Astrocyte (in vitro differentiated cells and primary cell): ENCODE results near the gene AMFR. TPM values are rescaled to one million over a fixed set of nuclear protein-coding genes. Genes with fewer than 3 reads are reported as not detected.

Source experiments
- DNase-seq: peaks from one replicate; pipeline ENCODE4 v3.0.0-alpha.2; 2010; ENCODE audit warnings: low read depth
- FAIRE-seq: peaks from 2 replicates; lab custom pipeline; 2011; peaks lifted over from hg19 to GRCh38; lab: Jason Lieb, UNC
- H2AFZ ChIP-seq: 2 replicates; pipeline ENCODE4 v1.6.0; 2012; ENCODE audit warnings: low read depth, low read length, inconsistent platforms
- H3K27ac ChIP-seq: 2 replicates; pipeline ENCODE4 v1.5.1; 2011; ENCODE audit warnings: low read depth, low read length, inconsistent platforms
- H3K27me3 ChIP-seq: 2 replicates; pipeline ENCODE4 v1.6.0; 2011; ENCODE audit warnings: low read length, inconsistent platforms; ENCODE audit not compliant: insufficient read depth
- H3K36me3 ChIP-seq: 2 replicates; pipeline ENCODE4 v1.5.1; 2011; ENCODE audit warnings: low read length, inconsistent platforms; ENCODE audit not compliant: insufficient read depth
- H3K4me1 ChIP-seq: 2 replicates; pipeline ENCODE4 v1.5.1; 2011; ENCODE audit warnings: low read length, inconsistent platforms; ENCODE audit not compliant: insufficient read depth
- H3K4me2 ChIP-seq: 2 replicates; pipeline ENCODE4 v1.6.0; 2012; ENCODE audit warnings: low read length, inconsistent platforms
- H3K4me3 ChIP-seq: 2 replicates; pipeline ENCODE4 v1.5.1; 2011; ENCODE audit warnings: low read depth, mild to moderate bottlenecking, low read length, inconsistent platforms; ENCODE audit not compliant: insufficient read depth
- H3K79me2 ChIP-seq: 2 replicates; pipeline ENCODE4 v1.6.0; 2012; ENCODE audit warnings: mild to moderate bottlenecking, low read length, inconsistent platforms; ENCODE audit not compliant: insufficient read depth
- H3K9ac ChIP-seq: 2 replicates; pipeline ENCODE4 v1.6.0; 2012; ENCODE audit warnings: mild to moderate bottlenecking, low read length, inconsistent platforms
- H3K9me3 ChIP-seq: 2 replicates; pipeline ENCODE4 v1.5.1; 2012; ENCODE audit warnings: low read depth, mild to moderate bottlenecking, low read length, inconsistent platforms; ENCODE audit not compliant: insufficient read depth
- H4K20me1 ChIP-seq: 2 replicates; pipeline ENCODE4 v1.6.0; 2012; ENCODE audit warnings: low read length, inconsistent platforms; ENCODE audit not compliant: insufficient read depth
- H3K27ac Mint-ChIP-seq: one replicate; pipeline ENCODE4 v1.8.0; 2021; ENCODE audit warnings: mild to moderate bottlenecking, mixed read lengths; ENCODE audit not compliant: unreplicated experiment
- H3K27me3 Mint-ChIP-seq: one replicate; pipeline ENCODE4 v1.8.0; 2021; ENCODE audit warnings: low read depth, mixed read lengths; ENCODE audit not compliant: unreplicated experiment
- H3K36me3 Mint-ChIP-seq: one replicate; pipeline ENCODE4 v1.8.0; 2021; ENCODE audit warnings: low read depth, mixed read lengths; ENCODE audit not compliant: unreplicated experiment
- H3K4me1 Mint-ChIP-seq: one replicate; pipeline ENCODE4 v1.8.0; 2021; ENCODE audit warnings: low read depth, mixed read lengths; ENCODE audit not compliant: unreplicated experiment
- H3K4me3 Mint-ChIP-seq: one replicate; pipeline ENCODE4 v1.8.0; 2021; ENCODE audit warnings: mild to moderate bottlenecking, moderate library complexity, mixed read lengths; ENCODE audit not compliant: unreplicated experiment
- H3K9me3 Mint-ChIP-seq: one replicate; pipeline ENCODE4 v1.8.0; 2021; ENCODE audit warnings: mild to moderate bottlenecking, mixed read lengths; ENCODE audit not compliant: unreplicated experiment
- EZH2 ChIP-seq: IDR thresholded peaks from 2 replicates; pipeline ENCODE4 v1.6.1; 2012; ENCODE audit warnings: mild to moderate bottlenecking, low read length, inconsistent platforms; ENCODE audit not compliant: insufficient read depth
- total RNA-seq: library from RNA; stranded (reverse); gene quantifications from 2 replicates; pipeline ENCODE4 v1.2.1, GENCODE V29; 2021
- TF ChIP-seq, protein P1 (sequence below): IDR thresholded peaks from 2 replicates; pipeline ENCODE4 v1.5.1; 2011; ENCODE audit warnings: low read depth, mild to moderate bottlenecking, inconsistent platforms, low read length, moderate library complexity; ENCODE audit not compliant: insufficient read depth

Gene AMFR
- total RNA-seq, 1 donor from 2014 or later: 86.2 TPM

GRCh38 chr16:56411123-56411522 lies 14.2 kb downstream of the AMFR start:
- H3K4me1 Mint-ChIP-seq: no peaks in the 10 kb centered on the region
- FAIRE-seq: no peak
- no peak for DNase-seq
- no peak for TF ChIP-seq EZH2
- TF ChIP-seq, protein P1, sequence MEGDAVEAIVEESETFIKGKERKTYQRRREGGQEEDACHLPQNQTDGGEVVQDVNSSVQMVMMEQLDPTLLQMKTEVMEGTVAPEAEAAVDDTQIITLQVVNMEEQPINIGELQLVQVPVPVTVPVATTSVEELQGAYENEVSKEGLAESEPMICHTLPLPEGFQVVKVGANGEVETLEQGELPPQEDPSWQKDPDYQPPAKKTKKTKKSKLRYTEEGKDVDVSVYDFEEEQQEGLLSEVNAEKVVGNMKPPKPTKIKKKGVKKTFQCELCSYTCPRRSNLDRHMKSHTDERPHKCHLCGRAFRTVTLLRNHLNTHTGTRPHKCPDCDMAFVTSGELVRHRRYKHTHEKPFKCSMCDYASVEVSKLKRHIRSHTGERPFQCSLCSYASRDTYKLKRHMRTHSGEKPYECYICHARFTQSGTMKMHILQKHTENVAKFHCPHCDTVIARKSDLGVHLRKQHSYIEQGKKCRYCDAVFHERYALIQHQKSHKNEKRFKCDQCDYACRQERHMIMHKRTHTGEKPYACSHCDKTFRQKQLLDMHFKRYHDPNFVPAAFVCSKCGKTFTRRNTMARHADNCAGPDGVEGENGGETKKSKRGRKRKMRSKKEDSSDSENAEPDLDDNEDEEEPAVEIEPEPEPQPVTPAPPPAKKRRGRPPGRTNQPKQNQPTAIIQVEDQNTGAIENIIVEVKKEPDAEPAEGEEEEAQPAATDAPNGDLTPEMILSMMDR: no peak
- Histone ChIP-seq H3K27ac (no peak overlapping the region), H4K20me1 (peaks cover 25% of the 10 kb centered on the region), H3K4me2 (no peak overlapping the region), H3K4me1 (peaks cover 4% of the 10 kb centered on the region), H2AFZ (no peak overlapping the region), H3K27me3 (no peaks in the 10 kb centered on the region), H3K36me3 (peaks cover 23% of the 10 kb centered on the region), H3K9ac (no peak overlapping the region), H3K79me2 (peaks cover 26% of the 10 kb centered on the region), H3K4me3 (no peak overlapping the region), H3K9me3 (no peaks in the 10 kb centered on the region)
- H3K9me3 Mint-ChIP-seq: no peaks in the 10 kb centered on the region
- H3K36me3 Mint-ChIP-seq: peaks cover 12% of the 10 kb centered on the region
- H3K4me3 Mint-ChIP-seq: no peak overlapping the region
- no peaks in the 10 kb centered on the region for H3K27me3 Mint-ChIP-seq
- H3K27ac Mint-ChIP-seq: no peak overlapping the region

DNA sequence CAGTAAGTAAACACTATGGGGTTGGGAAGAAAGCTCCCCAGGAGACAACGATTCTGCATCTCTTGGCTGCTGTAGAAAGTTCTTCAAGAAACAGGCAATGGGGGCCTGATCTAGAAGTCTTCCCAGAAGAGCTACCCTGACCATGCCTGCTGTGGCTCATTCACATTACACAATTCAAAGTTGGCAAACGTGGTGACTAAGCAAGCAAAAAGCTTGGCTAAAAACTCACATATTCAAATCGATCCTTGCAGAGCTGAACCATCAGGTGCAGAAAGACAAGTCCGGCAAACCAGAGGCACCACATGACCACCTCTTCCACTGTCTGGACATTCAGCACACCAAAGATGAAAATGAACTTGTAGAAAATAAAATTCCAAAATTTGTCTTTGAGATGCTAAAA lies 16.1 kb downstream of the AMFR start:
- no peak overlapping the region for H3K4me2 ChIP-seq
- DNase-seq (no peak), FAIRE-seq (no peak)
- H3K27ac ChIP-seq: no peak overlapping the region
- no peaks in the 10 kb centered on the region for H3K27me3 ChIP-seq
- H3K27me3 Mint-ChIP-seq: no peaks in the 10 kb centered on the region
- H2AFZ ChIP-seq: no peak overlapping the region
- no peak for TF ChIP-seq EZH2
- TF ChIP-seq, protein P1: no peak
- peaks cover 12% of the 10 kb centered on the region for H3K36me3 Mint-ChIP-seq
- peaks cover 4% of the 10 kb centered on the region for H3K4me1 ChIP-seq
- H4K20me1 ChIP-seq: peaks cover 8% of the 10 kb centered on the region
- H3K27ac Mint-ChIP-seq: no peak overlapping the region
- H3K4me3 ChIP-seq: no peak overlapping the region
- H3K9me3 Mint-ChIP-seq: no peaks in the 10 kb centered on the region
- H3K9me3 ChIP-seq: no peaks in the 10 kb centered on the region
- no peak overlapping the region for H3K9ac ChIP-seq
- H3K79me2 ChIP-seq: peaks cover 8% of the 10 kb centered on the region
- peaks cover 32% of the 10 kb centered on the region for H3K36me3 ChIP-seq
- H3K4me3 Mint-ChIP-seq: no peak overlapping the region
- no peaks in the 10 kb centered on the region for H3K4me1 Mint-ChIP-seq

DNA sequence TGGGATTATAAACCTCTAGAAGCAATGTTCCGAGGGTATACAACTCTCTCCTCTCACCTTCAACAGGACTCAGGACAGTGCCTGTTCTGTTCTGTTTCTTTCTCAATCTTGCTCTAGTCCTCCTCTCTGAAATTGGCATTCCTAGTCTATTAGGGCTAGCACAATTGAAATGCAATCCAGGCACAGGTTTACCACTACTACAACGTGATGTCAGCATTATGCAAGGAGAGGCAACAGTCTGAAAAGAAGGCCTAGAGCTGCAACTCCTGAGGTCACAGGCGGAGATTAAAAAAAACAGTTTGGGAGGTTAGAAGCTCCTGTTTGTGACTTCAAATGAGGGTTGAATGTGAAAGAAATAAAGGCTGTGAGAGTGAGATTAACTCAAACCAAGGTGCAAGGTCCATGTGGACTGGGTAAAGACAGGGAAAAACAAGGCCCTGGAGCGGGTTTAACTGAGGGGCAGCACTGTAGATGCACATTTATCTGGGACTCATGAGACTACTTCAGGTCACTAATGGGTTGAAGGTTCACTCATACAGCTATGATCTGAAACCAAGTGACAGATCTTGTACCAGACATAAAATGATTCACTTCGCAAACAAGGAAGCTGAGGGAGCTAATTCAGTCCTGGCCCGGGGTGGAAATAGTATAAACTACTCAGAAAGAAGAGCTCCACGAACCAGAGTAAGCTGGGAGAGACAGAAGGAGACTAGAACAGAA lies 16.8 kb downstream of the AMFR start:
- Mint-ChIP-seq H3K36me3 (peaks cover 12% of the 10 kb centered on the region), H3K4me3 (no peak overlapping the region), H3K9me3 (no peaks in the 10 kb centered on the region), H3K27me3 (no peaks in the 10 kb centered on the region), H3K27ac (no peak overlapping the region), H3K4me1 (no peaks in the 10 kb centered on the region)
- FAIRE-seq (no peak), DNase-seq (no peak)
- no peaks in the 10 kb centered on the region for H3K9me3 ChIP-seq
- H3K9ac ChIP-seq: no peak overlapping the region
- no peak overlapping the region for H3K27ac ChIP-seq
- H3K27me3 ChIP-seq: no peaks in the 10 kb centered on the region
- no peak overlapping the region for H3K4me3 ChIP-seq
- H3K4me2 ChIP-seq: no peak overlapping the region
- H3K79me2 ChIP-seq: peaks cover 5% of the 10 kb centered on the region
- H3K36me3 ChIP-seq: peaks cover 35% of the 10 kb centered on the region
- H3K4me1 ChIP-seq: peaks cover 4% of the 10 kb centered on the region
- H2AFZ ChIP-seq: no peak overlapping the region
- peaks cover 7% of the 10 kb centered on the region for H4K20me1 ChIP-seq
- no peak for TF ChIP-seq EZH2
- TF ChIP-seq, protein P1: no peak
